GM18499 (cell line): Measurements from ENCODE around the gene CACNA1B.
"Not testable (repeated sequence)": the region's sequence is repeated elsewhere in the genome, so short reads cannot be mapped to it uniquely, and the experiment has no call there.

Source experiments
- ATAC-seq: cut with Tn5 transposase; IDR thresholded peaks from one replicate; pipeline ENCODE4 v1.9.1; 2021; ENCODE audit warnings: moderate number of reproducible peaks; ENCODE audit not compliant: insufficient read depth, unreplicated experiment

Gene CACNA1B

DNA sequence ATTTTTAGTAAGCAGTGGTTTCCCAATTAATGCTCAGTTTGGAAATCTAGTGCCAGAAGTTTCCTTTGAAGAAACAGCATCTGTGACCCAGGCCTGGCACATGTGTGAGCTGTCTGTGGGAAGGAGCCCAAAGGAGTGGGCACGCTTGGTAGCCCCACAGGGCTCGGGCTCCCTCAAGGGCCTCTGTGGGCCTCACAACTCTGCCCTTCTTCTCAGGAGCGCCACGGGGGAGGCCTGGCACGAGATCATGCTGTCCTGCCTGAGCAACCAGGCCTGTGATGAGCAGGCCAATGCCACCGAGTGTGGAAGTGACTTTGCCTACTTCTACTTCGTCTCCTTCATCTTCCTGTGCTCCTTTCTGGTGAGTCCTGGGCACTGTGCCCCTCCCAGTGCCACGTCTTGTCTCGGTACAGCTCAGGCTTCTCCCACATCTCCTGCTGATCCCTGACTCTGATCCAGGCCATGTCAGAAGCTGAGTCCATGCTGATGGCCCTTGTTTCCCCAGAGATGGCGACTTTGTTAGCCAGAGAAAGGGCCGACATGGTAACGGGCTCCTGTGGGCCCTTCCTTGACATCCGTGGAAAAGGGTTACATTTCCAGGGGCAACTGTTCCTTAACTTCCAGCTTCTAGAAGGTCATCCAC lies 200.4 kb downstream of the CACNA1B start:
- ATAC-seq: no peak

DNA sequence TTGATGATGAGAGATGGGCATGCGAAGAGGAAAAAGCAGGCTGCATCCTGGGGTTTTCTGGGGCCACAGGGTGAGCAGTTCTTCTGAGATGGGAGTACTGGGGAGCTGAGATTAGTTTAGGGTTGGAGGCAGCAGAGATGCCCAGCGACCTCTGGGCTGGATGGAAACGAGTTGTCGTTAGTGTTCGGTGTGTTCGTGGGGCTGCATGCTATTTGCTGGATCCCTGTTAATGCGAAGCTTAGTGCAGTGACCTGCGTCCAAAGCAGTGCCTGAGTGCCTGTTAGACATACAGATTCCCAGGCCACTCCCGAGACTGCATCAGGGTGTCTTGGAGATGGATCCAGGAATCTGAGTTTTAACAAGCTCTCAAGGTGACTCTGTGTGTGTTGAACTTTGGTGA lies 201.3 kb downstream of the CACNA1B start:
- no peak for ATAC-seq

DNA sequence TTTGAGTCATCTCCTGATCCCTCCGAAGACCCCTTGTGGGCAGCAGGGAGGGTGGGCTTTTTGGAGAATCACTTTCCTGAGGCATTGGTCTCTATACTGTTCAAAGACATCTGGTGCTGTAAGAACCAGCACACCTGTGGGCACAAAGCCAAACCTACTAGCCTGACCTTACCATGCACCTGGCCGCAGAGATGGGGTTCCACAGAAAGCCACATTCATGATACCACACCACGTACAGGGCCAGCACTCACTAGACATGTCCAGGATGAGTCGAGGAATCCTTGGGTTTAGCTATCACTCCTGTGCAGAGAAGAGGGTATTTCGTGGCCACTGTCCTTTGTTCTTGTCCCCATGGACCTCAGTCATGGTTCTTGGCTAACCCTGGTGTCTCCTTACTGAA lies 203.4 kb downstream of the CACNA1B start:
- no peak for ATAC-seq

DNA sequence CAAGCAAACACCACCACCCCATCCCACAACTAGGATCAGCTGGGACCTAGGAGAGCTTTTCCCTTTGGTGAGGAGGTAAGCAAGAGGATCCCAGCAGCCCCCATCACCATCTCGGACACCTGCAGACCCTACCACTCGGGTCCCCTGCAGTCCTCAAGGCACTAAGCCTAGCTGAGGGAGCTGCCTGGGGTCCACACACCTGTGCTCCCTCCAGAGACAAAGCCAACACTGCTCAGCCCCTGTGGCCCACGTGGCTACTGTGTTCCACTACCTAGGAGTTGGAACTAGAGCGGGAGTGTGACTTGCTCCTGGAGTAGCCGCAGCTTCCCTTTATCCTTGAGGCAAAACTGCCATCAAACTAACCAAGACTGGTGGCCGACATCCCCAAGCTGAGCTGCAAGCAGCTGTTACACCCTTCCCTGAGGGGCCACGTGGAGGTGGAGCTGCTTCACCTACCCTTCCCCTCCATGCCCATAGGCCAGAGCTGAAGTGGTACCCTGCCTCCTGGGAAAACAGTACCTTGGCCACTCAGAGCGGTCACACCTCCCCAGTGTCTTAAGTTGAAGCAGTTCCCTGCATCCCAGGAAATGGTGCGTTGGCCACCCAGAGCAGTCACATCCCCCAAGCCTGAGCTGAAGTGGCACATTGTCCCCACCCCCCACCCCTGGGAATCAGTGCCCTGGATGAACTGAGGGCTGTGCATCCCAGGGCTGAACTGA lies 205.5 kb downstream of the CACNA1B start:
- no peak for ATAC-seq

DNA sequence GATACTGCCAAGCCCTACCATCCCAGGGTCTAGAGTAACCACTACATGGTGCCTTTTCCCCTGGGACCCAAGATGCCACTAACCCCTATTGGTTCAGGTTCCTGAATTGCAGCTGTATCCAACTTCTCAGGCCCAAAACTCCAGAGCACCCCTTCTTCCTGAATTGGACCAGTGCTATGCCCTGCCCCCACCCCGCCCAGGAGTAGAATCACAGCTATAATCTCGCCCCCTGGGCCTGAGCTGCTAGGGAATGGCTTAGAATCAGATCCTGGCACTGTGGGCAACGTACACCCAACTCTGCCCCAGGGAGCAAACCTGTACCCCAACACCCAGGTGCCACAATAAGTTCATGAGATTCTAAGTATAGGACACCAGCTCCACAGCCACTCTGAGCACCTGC lies 206.3 kb downstream of the CACNA1B start:
- no peak for ATAC-seq

DNA sequence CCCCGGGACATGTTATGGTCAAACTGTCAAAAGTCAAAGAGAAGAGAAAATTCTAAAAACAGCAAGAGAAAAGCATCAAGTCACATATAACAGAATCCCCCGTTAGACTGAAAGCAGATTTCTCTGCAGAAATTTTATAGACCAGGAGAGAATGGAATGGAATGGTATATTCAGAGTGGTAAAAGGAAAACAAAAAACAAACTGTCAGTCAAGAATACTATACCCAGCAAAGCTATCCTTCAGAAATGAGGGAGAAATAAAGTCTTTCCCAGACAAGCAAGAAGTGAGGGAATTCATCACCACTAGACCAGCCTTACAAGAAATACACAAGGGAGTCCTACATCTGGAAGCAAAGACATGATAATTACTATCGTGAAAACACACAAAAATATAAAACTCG lies 208.0 kb downstream of the CACNA1B start:
- no peak for ATAC-seq

DNA sequence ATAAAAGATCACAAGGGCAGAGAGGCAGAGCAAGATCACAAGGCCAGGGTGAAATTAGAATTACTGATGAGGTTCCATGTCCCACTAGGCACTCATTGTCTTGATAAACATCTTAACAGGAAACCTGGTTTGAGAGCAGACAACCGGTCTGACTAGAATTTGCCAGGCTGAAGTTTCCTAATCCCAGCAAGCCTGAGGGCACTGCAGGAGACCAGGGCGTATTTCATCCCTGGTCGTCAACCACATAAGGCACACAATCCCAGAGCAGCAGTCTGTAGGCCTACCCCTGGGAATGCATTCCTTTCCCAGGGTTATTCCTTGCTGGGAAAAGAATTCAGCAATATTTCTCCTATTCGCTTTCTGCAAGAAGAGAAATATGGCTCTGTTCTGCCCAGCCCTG lies 214.5 kb downstream of the CACNA1B start:
- not testable (repeated sequence) for ATAC-seq

DNA sequence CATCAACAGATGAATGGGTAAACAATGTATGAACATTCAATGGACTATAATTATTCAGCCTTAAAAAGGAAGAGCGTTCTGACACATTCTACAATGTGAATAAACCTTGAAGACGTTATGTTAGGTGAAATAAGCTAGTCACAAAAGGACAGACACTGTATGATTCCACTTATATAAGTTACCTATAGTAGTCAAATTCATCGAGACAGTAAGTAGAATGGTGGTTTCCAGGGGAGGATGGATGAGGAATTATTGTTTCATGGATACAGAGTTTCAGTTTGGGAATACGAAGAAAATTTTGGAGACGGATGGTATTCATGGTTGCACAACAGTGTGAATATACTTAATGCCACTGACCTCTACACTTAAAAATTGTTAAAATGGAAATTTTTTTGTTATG lies 216.4 kb downstream of the CACNA1B start:
- no peak for ATAC-seq

DNA sequence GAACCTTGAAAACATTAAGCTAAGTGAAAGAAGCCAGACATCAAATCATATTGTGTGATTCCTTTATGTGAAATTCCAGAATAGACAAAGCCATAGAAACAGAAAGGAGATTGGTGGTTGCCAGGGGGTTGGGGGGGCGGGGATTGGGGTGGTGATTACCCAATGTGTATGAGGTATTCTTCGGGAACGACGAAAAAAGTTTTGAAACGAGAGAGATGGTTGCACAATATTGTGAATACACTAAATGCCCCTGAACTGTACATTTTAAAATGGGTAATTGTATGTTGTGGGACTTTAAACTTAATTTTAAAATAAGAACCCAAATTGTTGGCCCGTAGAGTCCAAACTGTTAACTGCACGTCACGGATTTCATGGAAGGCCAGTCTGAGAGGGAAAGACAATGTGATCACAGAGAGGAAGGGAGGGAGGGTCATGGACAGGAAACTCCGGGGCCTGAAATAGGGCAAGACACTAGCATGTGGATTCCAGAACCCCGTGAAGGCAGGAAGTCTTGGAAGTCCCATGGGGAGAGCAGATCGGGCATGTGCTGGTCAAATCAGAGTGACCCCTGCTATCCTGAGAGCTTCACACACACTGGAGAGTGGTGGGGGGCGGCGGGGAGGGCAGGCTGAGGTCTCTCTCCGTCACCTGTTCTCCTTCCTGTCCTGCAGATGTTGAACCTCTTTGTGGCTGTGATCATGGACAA lies 218.4 kb downstream of the CACNA1B start:
- ATAC-seq: no peak

DNA sequence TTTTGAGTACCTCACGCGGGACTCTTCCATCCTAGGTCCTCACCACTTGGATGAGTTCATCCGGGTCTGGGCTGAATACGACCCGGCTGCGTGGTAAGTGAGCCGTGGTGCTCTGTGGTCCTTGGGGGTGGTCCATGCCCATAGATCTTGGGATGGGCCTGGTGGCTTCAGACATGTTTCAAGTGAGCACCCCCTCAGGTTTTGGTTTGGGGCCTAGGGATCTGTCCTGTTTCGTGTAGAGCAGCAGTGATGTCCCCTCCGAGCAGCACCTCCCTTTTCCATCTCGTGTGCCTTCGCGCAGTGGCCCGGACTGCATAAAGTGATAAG lies 218.9 kb downstream of the CACNA1B start:
- no peak for ATAC-seq

DNA sequence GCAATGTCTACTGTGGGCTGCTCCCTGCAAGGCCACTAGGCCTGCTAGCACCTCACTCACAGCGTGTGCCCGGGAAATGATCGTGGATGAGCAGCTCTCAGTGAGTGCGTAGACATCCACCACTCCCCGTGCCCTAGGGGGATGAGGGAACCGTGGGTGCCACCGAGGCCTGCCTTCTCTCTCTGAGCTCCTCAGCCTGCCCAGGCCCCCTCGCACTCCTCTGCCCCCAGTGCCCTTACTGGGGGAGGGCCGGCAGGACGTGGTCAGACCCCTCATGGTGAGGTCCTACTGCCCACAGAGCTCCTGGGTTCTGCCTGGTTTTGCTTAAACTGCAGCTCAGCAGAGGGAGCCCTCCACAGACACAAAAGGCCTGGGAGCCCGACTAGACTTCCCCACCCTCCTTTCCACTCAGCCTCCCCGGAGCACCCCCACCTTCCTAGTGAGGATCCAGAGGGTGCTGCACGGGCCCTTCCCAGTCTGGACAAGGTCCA lies 220.0 kb downstream of the CACNA1B start:
- no peak for ATAC-seq

DNA sequence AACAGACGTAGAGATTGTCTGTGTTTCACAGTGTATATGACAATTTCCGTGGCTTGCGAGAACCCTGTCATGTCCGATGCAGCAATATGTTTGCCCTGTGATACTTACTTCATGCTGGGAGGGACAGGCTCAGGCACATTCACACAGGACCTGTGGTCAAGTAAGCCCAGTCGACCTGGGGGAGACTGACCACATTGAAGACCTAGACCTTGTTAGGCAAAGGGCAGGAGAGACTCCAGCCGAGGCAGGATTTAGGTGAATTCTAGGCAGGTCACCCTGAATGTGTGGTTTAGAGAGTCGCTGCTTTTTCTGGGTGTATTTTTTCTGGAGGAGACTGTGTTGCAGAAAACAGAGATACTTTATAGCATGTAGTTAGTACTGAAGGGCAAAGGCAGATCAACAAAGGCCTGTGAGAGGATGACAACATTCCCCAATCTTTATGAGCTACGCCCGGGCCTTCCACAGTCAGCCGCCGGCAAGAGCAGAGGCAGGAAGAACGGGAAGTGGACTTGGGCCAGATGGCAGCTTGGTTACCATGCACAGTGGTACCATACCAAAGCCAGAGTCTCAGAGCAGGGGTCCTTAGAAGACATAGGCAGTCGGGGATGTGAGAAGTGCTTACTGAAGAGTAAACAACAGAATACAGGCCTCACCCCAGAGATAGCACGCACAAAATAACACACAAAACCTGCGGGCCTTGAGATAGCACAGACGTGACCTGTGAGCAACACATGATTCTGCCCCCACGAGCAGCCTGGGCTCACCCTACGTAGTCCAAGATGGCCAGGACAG lies 220.7 kb downstream of the CACNA1B start:
- no peak for ATAC-seq

DNA sequence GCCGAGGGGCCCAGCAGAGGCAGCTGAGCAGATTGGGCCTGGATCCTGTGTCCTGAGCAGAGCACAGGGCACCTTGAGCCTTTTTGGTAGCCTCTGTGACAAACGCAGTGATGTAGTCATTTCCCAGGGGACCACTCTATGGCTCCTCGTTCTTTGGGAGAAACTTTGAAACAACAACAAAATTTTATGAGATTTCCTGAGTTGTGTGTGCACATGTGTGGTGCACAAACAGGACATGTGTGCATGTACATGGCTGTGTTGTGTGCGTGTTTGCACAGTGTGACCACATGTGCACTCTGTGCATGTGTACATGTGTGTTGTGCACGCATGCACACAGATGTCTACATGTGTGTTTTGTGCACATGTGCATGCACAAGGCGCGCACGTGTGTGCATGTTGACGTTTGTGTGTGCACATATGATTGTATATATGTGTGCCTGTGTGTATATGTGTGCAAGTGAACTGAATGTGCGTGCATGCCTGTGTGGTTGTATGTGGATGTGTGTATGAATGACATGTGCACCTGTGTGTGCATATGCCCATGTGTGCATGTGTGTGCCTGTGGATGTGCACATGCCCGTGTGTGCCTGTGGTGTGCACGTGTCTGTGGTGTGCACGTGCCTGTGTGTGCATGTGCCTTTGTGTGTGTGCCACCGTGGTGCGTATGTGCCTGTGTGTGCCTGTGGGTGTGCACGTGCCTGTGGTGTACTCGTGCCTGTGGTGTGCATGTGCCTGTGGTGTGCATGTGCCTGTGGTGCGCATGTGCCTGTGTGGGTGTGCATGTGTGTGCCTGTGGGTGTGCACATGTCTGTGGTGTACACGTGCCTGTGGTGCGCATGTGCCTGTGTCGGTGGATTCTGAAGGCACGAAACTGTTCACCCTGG lies 221.6 kb downstream of the CACNA1B start:
- ATAC-seq: no peak

DNA sequence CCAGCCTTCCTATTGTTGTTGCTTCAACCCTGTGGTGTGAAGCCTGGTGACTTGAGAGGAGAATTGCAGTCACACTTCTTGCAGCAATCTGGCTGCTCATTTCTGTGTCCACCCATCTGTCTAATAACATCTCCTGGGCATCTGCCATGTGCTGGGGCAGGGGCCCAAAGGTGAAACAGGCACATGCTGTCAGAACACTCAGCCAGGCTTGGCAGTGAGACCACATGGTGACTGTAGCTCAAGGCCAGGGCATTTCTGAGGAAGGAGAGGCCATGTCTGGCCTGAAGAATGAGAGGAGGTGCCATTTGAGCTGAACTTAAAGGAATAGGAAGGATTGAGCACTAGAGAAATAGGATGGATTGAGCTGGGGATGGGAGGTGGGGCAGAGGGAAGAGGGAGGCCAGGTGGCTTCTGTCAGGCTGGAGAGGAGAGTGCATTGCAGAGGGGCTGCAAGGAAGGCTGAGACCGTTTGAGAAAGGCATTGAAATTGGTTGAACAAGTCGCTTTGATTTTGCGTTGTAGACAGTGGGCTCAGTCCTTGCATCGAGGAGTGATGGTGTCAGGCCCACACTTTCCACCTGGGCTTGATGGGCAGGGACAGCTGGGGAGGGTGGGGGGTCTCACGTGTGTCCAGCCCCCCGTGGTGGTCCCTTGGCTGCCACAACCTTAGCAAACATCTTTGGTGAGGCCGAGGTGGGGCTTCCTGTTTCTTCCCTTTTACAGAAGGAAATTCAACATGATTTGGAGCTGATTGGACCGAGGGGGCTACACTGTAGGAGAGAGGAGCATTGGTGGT lies 222.4 kb downstream of the CACNA1B start:
- ATAC-seq: no peak

DNA sequence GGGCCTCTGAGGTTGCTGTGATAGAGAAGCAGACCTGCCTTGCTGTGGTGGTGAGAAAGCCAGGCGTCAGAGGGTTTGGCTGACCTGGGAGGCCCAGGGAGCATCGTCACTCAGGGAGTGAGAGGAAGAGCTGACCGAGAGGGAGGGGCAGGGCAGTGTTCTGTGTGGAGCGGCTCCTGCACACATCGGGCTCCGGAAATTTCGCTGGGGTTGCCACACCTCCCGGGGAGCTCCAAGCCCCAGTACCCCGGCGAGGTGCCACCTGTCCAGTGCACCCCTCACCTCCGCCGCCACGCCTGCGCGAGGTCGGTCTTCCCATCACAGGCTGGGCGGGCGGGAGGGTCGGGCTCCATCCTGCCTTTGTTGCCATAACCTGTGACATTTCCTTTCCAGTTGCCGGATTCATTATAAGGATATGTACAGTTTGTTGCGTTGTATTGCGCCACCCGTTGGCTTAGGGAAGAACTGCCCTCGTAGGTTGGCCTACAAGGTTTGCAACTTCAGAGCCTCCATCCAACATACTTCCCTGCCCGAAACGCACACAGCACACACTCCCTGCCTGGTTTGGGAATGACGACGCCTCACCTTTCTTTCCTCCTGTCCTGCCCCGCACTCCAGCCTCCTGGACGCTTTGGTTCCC lies 223.2 kb downstream of the CACNA1B start:
- ATAC-seq: no peak

DNA sequence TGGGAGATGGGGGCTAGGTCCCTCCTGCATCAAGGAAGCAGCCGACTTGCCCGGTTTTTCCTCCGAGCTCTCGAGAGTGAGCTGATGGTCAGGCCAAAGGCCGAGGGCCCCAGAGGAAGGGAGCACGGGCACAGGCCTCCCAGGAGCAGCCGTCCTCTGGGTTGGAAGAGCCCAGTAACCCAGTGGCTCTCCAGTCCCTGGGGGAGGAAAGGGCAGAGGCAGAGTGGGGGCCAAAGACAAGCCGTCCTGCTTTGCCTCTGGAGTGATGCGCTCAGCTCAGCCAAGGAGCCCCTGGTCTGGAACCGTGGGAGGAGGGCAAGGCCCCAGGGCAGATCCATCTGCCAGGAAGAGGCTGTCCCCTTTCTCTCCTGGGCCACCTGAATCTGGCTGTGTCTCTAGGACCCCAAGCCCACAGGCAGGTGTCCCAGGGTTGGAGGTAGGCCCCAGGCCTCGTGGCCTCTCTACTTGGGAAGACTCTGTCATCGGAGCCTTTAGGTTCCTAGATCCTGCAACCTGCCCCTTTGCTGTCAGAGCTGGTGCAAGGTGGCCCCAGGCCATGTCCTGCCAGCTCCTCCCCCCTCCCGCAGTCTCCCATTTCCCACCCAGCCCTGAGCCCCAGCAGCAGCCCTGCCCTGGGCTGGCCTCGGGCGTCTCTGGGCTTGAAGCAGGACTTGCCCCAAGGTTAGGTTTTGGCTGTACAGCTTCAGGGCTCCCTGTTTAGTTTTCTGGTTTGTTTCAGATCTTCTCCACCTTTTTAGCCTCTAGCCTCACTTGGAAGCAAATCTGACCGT lies 224.1 kb downstream of the CACNA1B start:
- ATAC-seq: no peak

DNA sequence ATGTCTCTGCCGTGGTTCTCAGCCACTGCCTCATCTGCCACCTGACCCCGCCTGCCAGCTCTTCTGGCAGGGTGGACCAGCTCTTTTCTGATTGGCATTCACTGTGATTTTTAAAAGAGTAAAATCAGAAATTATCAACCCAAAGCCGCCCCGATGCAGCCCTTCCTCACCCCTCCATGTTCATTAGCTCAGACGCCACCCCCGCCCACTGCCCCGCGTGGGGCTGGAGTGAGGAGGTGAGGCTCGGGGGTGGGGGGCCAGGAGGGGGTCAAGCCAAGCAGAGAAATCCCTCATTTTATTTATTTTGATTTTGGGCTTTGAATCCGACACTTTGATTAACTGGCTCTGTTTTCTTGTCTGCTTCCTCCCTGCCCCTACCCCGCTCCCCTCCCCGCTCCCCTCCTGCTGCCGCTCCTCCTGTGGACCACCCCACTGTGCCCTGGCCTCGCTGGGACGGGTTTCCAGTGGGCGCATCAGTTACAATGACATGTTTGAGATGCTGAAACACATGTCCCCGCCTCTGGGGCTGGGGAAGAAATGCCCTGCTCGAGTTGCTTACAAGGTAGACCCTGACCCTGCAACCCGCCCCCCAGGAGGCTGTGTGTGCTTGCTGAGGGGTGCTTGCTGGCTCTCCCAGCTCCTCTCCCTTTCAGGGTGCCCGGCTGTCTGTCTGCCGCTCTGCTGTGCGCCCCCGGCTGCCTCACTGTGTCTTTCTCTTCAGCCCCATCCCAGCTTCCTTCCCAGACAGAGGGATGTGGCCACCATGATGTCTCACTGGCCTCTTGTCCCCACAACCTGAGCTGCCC lies 224.9 kb downstream of the CACNA1B start:
- ATAC-seq: no peak
